Prostate gland (tissue), 2 donors: ENCODE measurements around the gene GRM8. TPM values are rescaled to one million over a fixed set of nuclear protein-coding genes. Genes with fewer than 3 reads are reported as not detected.

Experiments used
- DNase-seq: peaks from one replicate; pipeline ENCODE4 v3.0.0-alpha.2; 2019; ENCODE audit warnings: low spot score
- H3K27ac ChIP-seq, 2 donors: fragments of 200-600 bp; sonication (generic); 2 replicates each; pipeline ENCODE4 v1.5.1; 2017 to 2019
- H3K27me3 ChIP-seq: fragments of 200-600 bp; sonication (generic); replicated peaks from 2 replicates; pipeline ENCODE4 v1.5.1; 2019; ENCODE audit not compliant: insufficient read depth
- H3K36me3 ChIP-seq, 2 donors: fragments of 200-600 bp; sonication (generic); 1 replicate in 1 of 2; 2 replicates in 1 of 2; pipeline versions ENCODE4 v1.5.1 to v1.8.1; 2017 to 2019
- H3K4me1 ChIP-seq: fragments of 200-600 bp; sonication (generic); replicated peaks from 2 replicates; pipeline ENCODE4 v1.5.1; 2019
- H3K4me3 ChIP-seq, 2 donors: fragments of 200-600 bp; sonication (generic); 2 replicates each; pipeline ENCODE4 v1.5.1; 2017 to 2019
- H3K9me3 ChIP-seq: fragments of 200-600 bp; sonication (generic); 2 replicates; pipeline ENCODE4 v1.5.1; 2017
- POLR2A ChIP-seq: fragments of 450-650 bp; IDR thresholded peaks from one replicate; pipeline ENCODE4 v1.6.1; 2016; ENCODE audit warnings: antibody characterized with exemption, mild to moderate bottlenecking
- POLR2AphosphoS5 ChIP-seq: sonication (generic); formaldehyde crosslinking; IDR thresholded peaks from one replicate; pipeline ENCODE4 v1.6.1; 2017; ENCODE audit warnings: antibody characterized with exemption
- WGBS: methylation state at CpG from one replicate; pipeline ENCODE4 v1.1.5; 2018; 5-methylcytosine and 5-hydroxymethylcytosine counted together
- intact Hi-C: fragments of 100-400 bp; cut with DNase I; formaldehyde crosslinking; loops from one replicate; pipeline ENCODE4 v1.14.2; 2022
- total RNA-seq, 2 donors: library from RNA; depleted of rRNA; stranded (reverse); fragments of >200 nt; gene quantifications; one replicate each; pipeline ENCODE4 v1.1.0, GENCODE V29; 2016
- TF ChIP-seq, protein P1 (sequence below), 4 experiments: fragments of 200-600 bp in 2 of 4; fragments of 450-650 bp in 2 of 4; sonication (generic) in 2 of 4; IDR thresholded peaks; 1 replicate in 3 of 4; 2 replicates in 1 of 4; pipeline ENCODE4 v1.5.1; 2016 to 2019; ENCODE audit warnings: antibody characterized with exemption in 4 of 4, mild to moderate bottlenecking in 2 of 4, moderate library complexity in 2 of 4

GRM8 gene
- total RNA-seq, 2 donors from 2014 or later, result 1.3 to 3.7 TPM

DNA sequence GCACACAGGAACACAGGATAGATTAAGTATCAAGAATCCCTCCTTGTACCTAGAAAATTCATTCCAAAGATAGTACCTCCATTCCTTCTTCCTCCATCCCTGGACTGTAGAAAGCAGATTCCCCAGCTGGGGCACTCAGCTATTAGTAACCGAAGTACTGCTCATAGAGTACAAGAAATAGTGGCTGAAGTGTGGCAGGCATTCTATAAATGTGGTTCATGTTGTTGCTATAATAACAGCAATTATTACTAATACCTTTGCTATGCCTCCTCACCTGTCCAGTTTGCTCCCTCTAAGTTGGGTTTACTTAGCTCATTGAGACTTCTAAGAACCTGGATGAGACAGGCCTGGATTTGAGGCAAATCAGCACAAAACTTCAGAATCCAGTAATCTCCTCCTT is 453.2 kb downstream of the GRM8 start:
- 94% methylated on average over 1 of the region's 1 CpG for WGBS
- Histone ChIP-seq H3K9me3 (no peaks in the 10 kb centered on the region), H3K4me1 (no peaks in the 10 kb centered on the region)

GRCh38 chr7:126792521-126792920 is 460.2 kb downstream of the GRM8 start:
- H3K27ac ChIP-seq, result no peak overlapping the region
- no peaks in the 10 kb centered on the region for H3K4me1 ChIP-seq
- H3K9me3 ChIP-seq, result no peaks in the 10 kb centered on the region
- no peak for DNase-seq
- no peaks in the 10 kb centered on the region for H3K36me3 ChIP-seq
- intact Hi-C loops, result no loop called here
- no peak overlapping the region for H3K4me3 ChIP-seq
- 42% methylated on average over 3 of the region's 3 CpGs for WGBS
- TF ChIP-seq POLR2A, result no peak
- TF ChIP-seq POLR2AphosphoS5, result no peak
- TF ChIP-seq, protein P1, sequence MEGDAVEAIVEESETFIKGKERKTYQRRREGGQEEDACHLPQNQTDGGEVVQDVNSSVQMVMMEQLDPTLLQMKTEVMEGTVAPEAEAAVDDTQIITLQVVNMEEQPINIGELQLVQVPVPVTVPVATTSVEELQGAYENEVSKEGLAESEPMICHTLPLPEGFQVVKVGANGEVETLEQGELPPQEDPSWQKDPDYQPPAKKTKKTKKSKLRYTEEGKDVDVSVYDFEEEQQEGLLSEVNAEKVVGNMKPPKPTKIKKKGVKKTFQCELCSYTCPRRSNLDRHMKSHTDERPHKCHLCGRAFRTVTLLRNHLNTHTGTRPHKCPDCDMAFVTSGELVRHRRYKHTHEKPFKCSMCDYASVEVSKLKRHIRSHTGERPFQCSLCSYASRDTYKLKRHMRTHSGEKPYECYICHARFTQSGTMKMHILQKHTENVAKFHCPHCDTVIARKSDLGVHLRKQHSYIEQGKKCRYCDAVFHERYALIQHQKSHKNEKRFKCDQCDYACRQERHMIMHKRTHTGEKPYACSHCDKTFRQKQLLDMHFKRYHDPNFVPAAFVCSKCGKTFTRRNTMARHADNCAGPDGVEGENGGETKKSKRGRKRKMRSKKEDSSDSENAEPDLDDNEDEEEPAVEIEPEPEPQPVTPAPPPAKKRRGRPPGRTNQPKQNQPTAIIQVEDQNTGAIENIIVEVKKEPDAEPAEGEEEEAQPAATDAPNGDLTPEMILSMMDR (IDR thresholded peaks at IDR 0.05), result no peak
- no peaks in the 10 kb centered on the region for H3K27me3 ChIP-seq

More for the DNA sequence above, 453.2 kb downstream of the GRM8 start:
- TF ChIP-seq, protein P1 (IDR thresholded peaks at IDR 0.05), result no peak
- TF ChIP-seq POLR2A (no peak), POLR2AphosphoS5 (no peak)
- Histone ChIP-seq H3K27ac (no peak overlapping the region), H3K4me3 (no peak overlapping the region), H3K36me3 (no peaks in the 10 kb centered on the region), H3K27me3 (peaks cover 2% of the 10 kb centered on the region)
- DNase-seq, result no peak
- intact Hi-C loops, result no loop called here

DNA sequence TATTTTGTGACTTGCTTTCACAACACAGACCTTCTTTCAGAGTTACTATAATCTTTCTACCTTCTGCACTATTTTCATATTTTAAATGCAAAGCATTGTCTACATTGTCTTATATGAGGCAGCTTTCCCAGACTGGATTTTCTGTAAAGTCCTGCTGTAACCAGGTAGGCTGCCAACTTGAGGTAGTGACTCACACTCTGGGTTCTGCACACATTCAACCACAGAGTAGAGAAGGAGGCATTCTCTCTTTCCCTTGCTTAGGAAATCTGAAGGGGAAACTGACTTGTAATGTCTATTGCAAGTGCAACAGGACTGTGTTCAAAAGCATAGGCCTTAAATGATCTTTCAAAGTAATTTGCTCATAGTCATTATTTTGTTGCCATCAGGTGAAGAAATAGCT is 461.4 kb downstream of the GRM8 start:
- H3K36me3 ChIP-seq, result no peaks in the 10 kb centered on the region
- no peaks in the 10 kb centered on the region for H3K4me1 ChIP-seq
- no peaks in the 10 kb centered on the region for H3K27me3 ChIP-seq
- intact Hi-C loops, result no loop called here
- DNase-seq, result no peak
- H3K27ac ChIP-seq, result no peak overlapping the region
- TF ChIP-seq, protein P1 (IDR thresholded peaks at IDR 0.05), result no peak
- TF ChIP-seq POLR2A, result no peak
- TF ChIP-seq POLR2AphosphoS5, result no peak
- no peak overlapping the region for H3K4me3 ChIP-seq
- no peaks in the 10 kb centered on the region for H3K9me3 ChIP-seq

DNA sequence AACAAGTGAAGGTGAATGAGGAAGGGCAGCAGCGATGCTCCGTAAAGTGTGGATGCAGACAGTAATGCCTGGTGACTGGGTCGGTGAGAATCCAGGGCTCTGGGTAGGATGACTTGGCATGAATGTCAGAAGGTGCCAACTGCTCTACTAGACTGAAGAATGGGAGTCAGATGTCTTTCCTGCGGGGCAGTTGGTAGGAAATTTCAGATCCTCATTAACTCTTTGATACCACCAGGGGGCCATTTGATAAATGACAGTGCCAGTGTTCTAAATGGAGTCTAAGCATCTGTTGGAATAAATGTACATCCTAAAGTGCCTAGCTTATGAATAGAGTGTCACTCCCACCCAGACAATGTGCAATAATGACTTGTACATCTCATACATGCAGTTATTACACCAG is 462.0 kb downstream of the GRM8 start:
- Histone ChIP-seq H3K36me3 (no peaks in the 10 kb centered on the region), H3K4me1 (no peaks in the 10 kb centered on the region), H3K27me3 (no peaks in the 10 kb centered on the region), H3K27ac (no peak overlapping the region), H3K9me3 (no peaks in the 10 kb centered on the region), H3K4me3 (no peak overlapping the region)
- TF ChIP-seq POLR2A (no peak), POLR2AphosphoS5 (no peak)
- TF ChIP-seq, protein P1 (IDR thresholded peaks at IDR 0.05), result no peak
- 88% methylated on average over 4 of the region's 4 CpGs for WGBS
- intact Hi-C loops, result no loop called here
- no peak for DNase-seq

GRCh38 chr7:126783613-126784012 is 469.1 kb downstream of the GRM8 start:
- H3K9me3 ChIP-seq, result no peaks in the 10 kb centered on the region
- H3K4me3 ChIP-seq, result no peak overlapping the region
- H3K36me3 ChIP-seq, result no peaks in the 10 kb centered on the region
- intact Hi-C loops, result no loop called here
- no peaks in the 10 kb centered on the region for H3K27me3 ChIP-seq
- DNase-seq, result no peak
- TF ChIP-seq POLR2AphosphoS5, result no peak
- TF ChIP-seq, protein P1 (IDR thresholded peaks at IDR 0.05), result no peak
- TF ChIP-seq POLR2A, result no peak
- no peaks in the 10 kb centered on the region for H3K4me1 ChIP-seq
- H3K27ac ChIP-seq, result no peak overlapping the region
